Spleen (tissue), 11 donors: ENCODE measurements around the gene BCL2L2. TPM values are rescaled to one million over a fixed set of nuclear protein-coding genes. Genes with fewer than 3 reads are reported as not detected.
A peak's percentile ranks its signal among the peaks of the same experiment; 100 is the strongest.
"Not testable (repeated sequence)": the region's sequence is repeated elsewhere in the genome, so short reads cannot be mapped to it uniquely, and the experiment has no call there.

Source experiments
- DNase-seq: peaks from one replicate; pipeline ENCODE4 v3.0.0-alpha.2; 2020
- H3K27ac ChIP-seq, 8 donors: fragments of 200-600 bp; sonication (generic) in 7 of 8; 1 replicate in 4 of 8; 2 replicates in 4 of 8; pipeline versions ENCODE4 v1.5.0 to v1.8.0; 2016 to 2021; ENCODE audit warnings: inconsistent platforms in 4 of 8, mild to moderate bottlenecking in 4 of 8, moderate library complexity in 1 of 8
- H3K27me3 ChIP-seq, 7 donors: fragments of 200-600 bp; sonication (generic) in 6 of 7; replicated peaks in 1 of 7; 1 replicate in 4 of 7; 2 replicates in 3 of 7; pipeline versions ENCODE4 v1.5.0 to v1.8.0; 2016 to 2021; ENCODE audit warnings: inconsistent platforms in 3 of 7, mild to moderate bottlenecking in 1 of 7
- H3K36me3 ChIP-seq, 6 donors: fragments of 200-600 bp; sonication (generic) in 5 of 6; 1 replicate in 4 of 6; 2 replicates in 2 of 6; pipeline versions ENCODE4 v1.5.0 to v1.8.0; 2016 to 2021; ENCODE audit warnings: inconsistent platforms in 2 of 6
- H3K4me1 ChIP-seq, 6 donors: fragments of 200-600 bp; sonication (generic) in 5 of 6; 1 replicate in 3 of 6; 2 replicates in 3 of 6; pipeline versions ENCODE4 v1.5.0 to v1.8.0; 2016 to 2021; ENCODE audit warnings: inconsistent platforms in 3 of 6
- H3K4me3 ChIP-seq, 8 donors: fragments of 200-600 bp; sonication (generic) in 7 of 8; 1 replicate in 4 of 8; 2 replicates in 4 of 8; pipeline versions ENCODE4 v1.5.0 to v1.8.0; 2016 to 2021; ENCODE audit warnings: inconsistent platforms in 4 of 8, mild to moderate bottlenecking in 4 of 8, moderate library complexity in 2 of 8
- H3K9me3 ChIP-seq, 8 donors: fragments of 200-600 bp; sonication (generic) in 7 of 8; 1 replicate in 4 of 8; 2 replicates in 4 of 8; pipeline versions ENCODE4 v1.5.0 to v1.8.0; 2016 to 2021; ENCODE audit warnings: inconsistent platforms in 4 of 8
- POLR2A ChIP-seq, 3 donors: fragments of 450-650 bp; IDR thresholded peaks; one replicate each; pipeline ENCODE4 v1.5.1; 2017; ENCODE audit warnings: antibody characterized with exemption in 3 of 3, mild to moderate bottlenecking in 1 of 3
- POLR2AphosphoS5 ChIP-seq, 3 donors: sonication (generic); formaldehyde crosslinking; IDR thresholded peaks; one replicate each; pipeline ENCODE4 v1.5.1; 2017; ENCODE audit warnings: antibody characterized with exemption in 3 of 3
- WGBS, 5 donors: extraction: QIAGEN DNeasy Blood & Tissue Kit in 3 of 5; methylation state at CpG; one replicate each; pipeline versions ENCODE4 v1.1.5 to v1.1.7; 2013 to 2018; 5-methylcytosine and 5-hydroxymethylcytosine counted together
- intact Hi-C: fragments of 100-400 bp; cut with DNase I; formaldehyde crosslinking; loops from one replicate; pipeline ENCODE4 v1.15.0; 2023; ENCODE audit warnings: low total_unique reads
- polyA plus RNA-seq, 3 donors: library from polyadenylated mRNA; stranded (reverse); fragments of 200-250 nt; gene quantifications; one replicate each; pipeline ENCODE4 v1.2.1, GENCODE V29; 2013
- total RNA-seq, 7 donors: library from RNA; depleted of rRNA in 3 of 7; stranded (reverse); fragments of >200 nt in 3 of 7; fragmentation: NEBNext Ultra II Directional in 4 of 7; extraction: Animal tissue kit (Norgen Biotek cat#: 25700) in 4 of 7; gene quantifications; one replicate each; pipeline versions ENCODE4 v1.1.0 to v1.2.1, GENCODE V29; 2016 to 2021
- TF ChIP-seq, protein P1 (sequence below), 11 experiments: fragments of 200-600 bp in 7 of 11; fragments of 450-650 bp in 4 of 11; sonication (generic) in 4 of 11; IDR thresholded peaks in 8 of 11; conservative IDR thresholded peaks in 3 of 11; 1 replicate in 7 of 11; 2 replicates in 4 of 11; pipeline versions ENCODE4 v1.4.0 to v1.8.0; 2016 to 2021; ENCODE audit warnings: antibody characterized with exemption in 11 of 11, inconsistent platforms in 4 of 11, mild to moderate bottlenecking in 1 of 11
- donor health status: healthy with polysubstance abuse.
- donor health status: DM: no; HTN: no; CAD: no; lungs with moderate emphysema.
- donor health status: DM: no; HTN: no; CAD: no.
- donor health status: Bipolar disorder and iron deficiency.
- donor health status: healthy.
- donor health status: DM: no; HTN: no; CAD: no.
- donor health status: DM: yes; HTN: yes; CAD: no.

BCL2L2 gene
- total and polyA plus RNA-seq, 10 donors: 5.4 to 34.6 (median 19.3) TPM

- TF ChIP-seq POLR2AphosphoS5 (IDR thresholded peaks at IDR 0.05) (no peak), POLR2A (IDR thresholded peaks at IDR 0.05) (no peak)
- TF ChIP-seq, protein P1, sequence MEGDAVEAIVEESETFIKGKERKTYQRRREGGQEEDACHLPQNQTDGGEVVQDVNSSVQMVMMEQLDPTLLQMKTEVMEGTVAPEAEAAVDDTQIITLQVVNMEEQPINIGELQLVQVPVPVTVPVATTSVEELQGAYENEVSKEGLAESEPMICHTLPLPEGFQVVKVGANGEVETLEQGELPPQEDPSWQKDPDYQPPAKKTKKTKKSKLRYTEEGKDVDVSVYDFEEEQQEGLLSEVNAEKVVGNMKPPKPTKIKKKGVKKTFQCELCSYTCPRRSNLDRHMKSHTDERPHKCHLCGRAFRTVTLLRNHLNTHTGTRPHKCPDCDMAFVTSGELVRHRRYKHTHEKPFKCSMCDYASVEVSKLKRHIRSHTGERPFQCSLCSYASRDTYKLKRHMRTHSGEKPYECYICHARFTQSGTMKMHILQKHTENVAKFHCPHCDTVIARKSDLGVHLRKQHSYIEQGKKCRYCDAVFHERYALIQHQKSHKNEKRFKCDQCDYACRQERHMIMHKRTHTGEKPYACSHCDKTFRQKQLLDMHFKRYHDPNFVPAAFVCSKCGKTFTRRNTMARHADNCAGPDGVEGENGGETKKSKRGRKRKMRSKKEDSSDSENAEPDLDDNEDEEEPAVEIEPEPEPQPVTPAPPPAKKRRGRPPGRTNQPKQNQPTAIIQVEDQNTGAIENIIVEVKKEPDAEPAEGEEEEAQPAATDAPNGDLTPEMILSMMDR (IDR thresholded peaks at IDR 0.05 in 8 of 11, conservative IDR thresholded peaks at IDR 0.05 in 3 of 11): no peak
These were observed 18.4 kb downstream of the BCL2L2 start for GRCh38 chr14:23324993-23325392.

DNA sequence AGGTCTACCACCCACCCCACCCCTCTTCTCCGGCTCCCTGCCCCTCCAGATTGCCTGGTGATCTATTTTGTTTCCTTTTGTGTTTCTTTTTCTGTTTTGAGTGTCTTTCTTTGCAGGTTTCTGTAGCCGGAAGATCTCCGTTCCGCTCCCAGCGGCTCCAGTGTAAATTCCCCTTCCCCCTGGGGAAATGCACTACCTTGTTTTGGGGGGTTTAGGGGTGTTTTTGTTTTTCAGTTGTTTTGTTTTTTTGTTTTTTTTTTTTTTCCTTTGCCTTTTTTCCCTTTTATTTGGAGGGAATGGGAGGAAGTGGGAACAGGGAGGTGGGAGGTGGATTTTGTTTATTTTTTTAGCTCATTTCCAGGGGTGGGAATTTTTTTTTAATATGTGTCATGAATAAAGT, 19.1 kb downstream of the BCL2L2 start:
- H3K9me3 ChIP-seq, DNase-seq, H3K27me3 ChIP-seq, H3K27ac ChIP-seq, H3K4me3 ChIP-seq: not testable (repeated sequence)
- H3K4me1 ChIP-seq: peaks cover 15 to 37% (median 25%) of the 10 kb centered on the region in 6 donors
- peaks cover 8 to 43% (median 28%) of the 10 kb centered on the region in 6 donors for H3K36me3 ChIP-seq
- intact Hi-C loops: loop anchor here (5.0 to 10.0 kb wide), 3 partner anchors 52 to 239 kb away; partner anchors contain the start of genes AP1G2, CMTM5 and NGDN
- 89 to 97% (median 93%) methylated on average over 5 of the region's 5 CpGs for WGBS, 5 donors

More at GRCh38 chr14:23324993-23325392, 18.4 kb downstream of the BCL2L2 start:
- Histone ChIP-seq H3K9me3 (no peaks in the 10 kb centered on the region), H3K27me3 (no peaks in the 10 kb centered on the region), H3K4me1 (peaks cover 15 to 43% (median 30%) of the 10 kb centered on the region in 6 donors), H3K36me3 (peaks cover 8 to 43% (median 28%) of the 10 kb centered on the region in 6 donors), H3K4me3 (no peak overlapping the region), H3K27ac (no peak overlapping the region)
- DNase-seq: no peak
- WGBS, 5 donors: 84 to 94% (median 90%) methylated on average over 7 of the region's 7 CpGs
- intact Hi-C loops: loop anchor here (5.0 to 10.0 kb wide), 3 partner anchors 52 to 240 kb away; partner anchors contain the start of genes AP1G2, CMTM5 and NGDN

DNA sequence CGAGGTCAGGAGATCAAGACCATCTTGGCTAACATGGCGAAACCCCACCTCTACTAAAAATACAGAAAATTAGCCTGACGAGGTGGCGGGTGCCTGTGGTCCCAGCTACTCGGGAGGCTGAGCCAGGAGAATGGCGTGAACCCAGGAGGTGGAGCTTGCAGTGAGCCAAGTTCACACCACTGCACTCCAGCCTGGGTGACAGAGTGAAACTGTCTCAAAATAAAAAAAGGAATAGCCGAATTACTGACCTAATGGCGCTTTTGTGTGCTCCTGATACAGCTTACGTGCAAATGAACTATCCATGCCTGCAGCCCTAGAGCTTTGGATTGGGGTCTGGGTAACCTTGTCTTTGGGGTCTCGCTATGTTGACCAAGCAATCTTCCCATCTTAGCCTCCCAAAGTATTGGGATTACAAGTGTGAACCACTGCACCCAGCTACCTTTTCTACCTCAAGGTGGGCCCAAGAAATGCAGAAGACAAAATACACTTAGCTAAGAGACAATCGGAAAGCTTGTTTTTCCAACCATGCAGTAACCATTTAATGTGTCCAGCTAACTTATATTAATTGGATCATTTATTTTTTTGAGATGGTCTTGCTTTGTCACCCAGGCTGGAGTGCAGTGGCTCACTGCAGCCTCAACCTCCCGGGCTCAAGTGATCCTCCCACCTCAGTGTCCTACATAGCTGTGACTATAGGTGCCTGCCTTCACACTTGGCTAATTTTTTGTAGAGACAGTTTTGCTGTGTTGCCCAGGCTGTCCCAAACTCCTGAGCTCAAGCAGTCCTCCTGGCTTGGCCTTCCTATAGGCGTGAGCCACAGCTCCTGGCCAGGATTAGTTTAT, 20.1 kb downstream of the BCL2L2 start:
- WGBS, 5 donors: 83 to 90% (median 85%) methylated on average over 13 of the region's 13 CpGs
- no peak for DNase-seq
- no peak for TF ChIP-seq POLR2A (IDR thresholded peaks at IDR 0.05)
- TF ChIP-seq POLR2AphosphoS5 (IDR thresholded peaks at IDR 0.05): peak in 2 of 3 donors; percentile 31
- Histone ChIP-seq H3K27ac (no peak overlapping the region), H3K36me3 (peaks cover 8 to 43% (median 28%) of the 10 kb centered on the region in 6 donors), H3K9me3 (no peaks in the 10 kb centered on the region), H3K4me3 (no peak overlapping the region), H3K4me1 (peaks cover 15 to 37% (median 25%) of the 10 kb centered on the region in 6 donors), H3K27me3 (no peaks in the 10 kb centered on the region)
- intact Hi-C loops: loop anchor here (5.0 to 10.0 kb wide), 3 partner anchors 51 to 238 kb away; partner anchors contain the start of genes AP1G2, CMTM5 and NGDN

GRCh38 chr14:23327947-23328744, 21.5 kb downstream of the BCL2L2 start:
- intact Hi-C loops: loop anchor here (5.0 to 10.0 kb wide), 3 partner anchors 49 to 237 kb away; partner anchors contain the start of genes AP1G2, CMTM5 and NGDN
- Histone ChIP-seq H3K4me1 (peaks cover 5 to 23% (median 13%) of the 10 kb centered on the region in 6 donors), H3K27ac (no peak overlapping the region), H3K4me3 (no peak overlapping the region), H3K27me3 (no peaks in the 10 kb centered on the region), H3K9me3 (no peaks in the 10 kb centered on the region), H3K36me3 (peaks cover 8 to 37% (median 27%) of the 10 kb centered on the region in 6 donors)
- 45 to 50% (median 47%) methylated on average over 4 of the region's 4 CpGs for WGBS, 5 donors
- no peak for TF ChIP-seq POLR2AphosphoS5 (IDR thresholded peaks at IDR 0.05)
- TF ChIP-seq, protein P1 (IDR thresholded peaks at IDR 0.05 in 8 of 11, conservative IDR thresholded peaks at IDR 0.05 in 3 of 11): peak; percentile 62 to 90 (median 86)
- no peak for TF ChIP-seq POLR2A (IDR thresholded peaks at IDR 0.05)
- DNase-seq: no peak
